VCaP (cell line): ENCODE measurements around the gene LAMA5.

ENCODE experiments used
- H3K27ac ChIP-seq: fragments of 450-650 bp; 2 replicates; pipeline ENCODE4 v1.5.1; 2017
- TF ChIP-seq, protein P1 (sequence below): fragments of 450-650 bp; conservative IDR thresholded peaks from 2 replicates; pipeline ENCODE4 v1.5.1; 2017; ENCODE audit warnings: mild to moderate bottlenecking, moderate library complexity

Gene LAMA5

DNA sequence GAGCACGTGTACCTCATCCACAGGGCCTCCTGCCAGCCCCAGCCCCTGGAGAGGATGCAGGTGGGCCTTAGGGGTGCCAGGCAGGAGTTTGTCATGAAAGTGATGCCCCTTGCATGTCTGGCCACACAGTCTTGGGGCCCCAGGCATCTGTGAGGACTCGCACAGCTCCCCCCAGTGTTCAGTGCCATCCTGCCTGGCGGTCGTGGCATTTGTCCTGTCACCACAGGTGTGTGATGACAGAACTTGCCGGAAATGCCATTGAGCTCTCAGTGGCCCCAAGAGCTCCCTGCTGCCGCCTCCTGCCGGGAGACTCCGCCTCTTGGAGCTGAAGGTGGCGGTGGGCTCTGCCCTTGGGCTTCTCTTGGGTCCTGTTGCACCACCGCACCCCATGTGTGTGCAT is 94.9 kb downstream of the LAMA5 start:
- no peak overlapping the region for H3K27ac ChIP-seq

DNA sequence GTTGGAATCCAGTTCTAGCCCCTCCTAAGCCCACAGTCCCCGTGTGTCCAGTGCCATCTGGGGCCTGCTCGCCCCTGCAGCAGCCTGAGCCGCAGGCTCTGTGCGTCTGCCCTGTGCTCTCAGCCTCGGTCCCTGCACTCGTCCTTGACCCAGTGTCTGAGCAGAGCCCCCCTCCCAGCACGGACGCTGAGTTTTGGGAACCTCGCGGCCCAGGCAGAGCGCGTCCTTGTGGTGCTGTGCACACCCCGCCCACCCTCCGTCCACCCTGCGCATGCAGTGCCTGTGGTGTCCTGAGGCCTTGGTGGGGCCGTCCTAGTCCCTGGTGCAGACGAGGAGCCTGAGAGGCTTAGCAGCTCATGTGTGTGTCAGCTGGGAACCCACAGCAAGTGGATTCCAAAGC is 97.2 kb downstream of the LAMA5 start:
- TF ChIP-seq, protein P1, sequence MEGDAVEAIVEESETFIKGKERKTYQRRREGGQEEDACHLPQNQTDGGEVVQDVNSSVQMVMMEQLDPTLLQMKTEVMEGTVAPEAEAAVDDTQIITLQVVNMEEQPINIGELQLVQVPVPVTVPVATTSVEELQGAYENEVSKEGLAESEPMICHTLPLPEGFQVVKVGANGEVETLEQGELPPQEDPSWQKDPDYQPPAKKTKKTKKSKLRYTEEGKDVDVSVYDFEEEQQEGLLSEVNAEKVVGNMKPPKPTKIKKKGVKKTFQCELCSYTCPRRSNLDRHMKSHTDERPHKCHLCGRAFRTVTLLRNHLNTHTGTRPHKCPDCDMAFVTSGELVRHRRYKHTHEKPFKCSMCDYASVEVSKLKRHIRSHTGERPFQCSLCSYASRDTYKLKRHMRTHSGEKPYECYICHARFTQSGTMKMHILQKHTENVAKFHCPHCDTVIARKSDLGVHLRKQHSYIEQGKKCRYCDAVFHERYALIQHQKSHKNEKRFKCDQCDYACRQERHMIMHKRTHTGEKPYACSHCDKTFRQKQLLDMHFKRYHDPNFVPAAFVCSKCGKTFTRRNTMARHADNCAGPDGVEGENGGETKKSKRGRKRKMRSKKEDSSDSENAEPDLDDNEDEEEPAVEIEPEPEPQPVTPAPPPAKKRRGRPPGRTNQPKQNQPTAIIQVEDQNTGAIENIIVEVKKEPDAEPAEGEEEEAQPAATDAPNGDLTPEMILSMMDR, result no peak

More for the DNA sequence above, 94.9 kb downstream of the LAMA5 start:
- TF ChIP-seq, protein P1, result no peak

DNA sequence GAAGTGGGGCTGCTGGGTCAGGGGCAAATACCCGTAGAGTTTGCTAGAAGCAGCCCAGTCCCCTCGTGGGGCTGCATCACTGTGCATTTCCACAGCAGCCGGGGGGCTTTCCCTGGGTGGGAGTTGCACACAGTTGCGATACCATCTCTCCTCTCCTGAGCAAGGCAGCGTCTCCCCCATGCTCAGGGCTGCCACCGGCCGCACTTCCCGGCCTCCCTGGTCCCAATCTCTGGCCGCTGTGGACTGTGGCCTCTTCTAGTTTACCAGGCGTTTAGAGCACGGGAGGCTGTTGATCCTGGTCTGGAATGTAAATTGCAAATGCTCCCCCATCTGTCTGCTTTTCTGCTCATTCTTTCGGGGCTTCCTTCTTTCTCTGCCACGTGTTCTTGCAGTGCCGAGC is 97.7 kb downstream of the LAMA5 start:
- no peak overlapping the region for H3K27ac ChIP-seq
- TF ChIP-seq, protein P1, result no peak

More for the DNA sequence above, 97.2 kb downstream of the LAMA5 start:
- H3K27ac ChIP-seq, result no peak overlapping the region

DNA sequence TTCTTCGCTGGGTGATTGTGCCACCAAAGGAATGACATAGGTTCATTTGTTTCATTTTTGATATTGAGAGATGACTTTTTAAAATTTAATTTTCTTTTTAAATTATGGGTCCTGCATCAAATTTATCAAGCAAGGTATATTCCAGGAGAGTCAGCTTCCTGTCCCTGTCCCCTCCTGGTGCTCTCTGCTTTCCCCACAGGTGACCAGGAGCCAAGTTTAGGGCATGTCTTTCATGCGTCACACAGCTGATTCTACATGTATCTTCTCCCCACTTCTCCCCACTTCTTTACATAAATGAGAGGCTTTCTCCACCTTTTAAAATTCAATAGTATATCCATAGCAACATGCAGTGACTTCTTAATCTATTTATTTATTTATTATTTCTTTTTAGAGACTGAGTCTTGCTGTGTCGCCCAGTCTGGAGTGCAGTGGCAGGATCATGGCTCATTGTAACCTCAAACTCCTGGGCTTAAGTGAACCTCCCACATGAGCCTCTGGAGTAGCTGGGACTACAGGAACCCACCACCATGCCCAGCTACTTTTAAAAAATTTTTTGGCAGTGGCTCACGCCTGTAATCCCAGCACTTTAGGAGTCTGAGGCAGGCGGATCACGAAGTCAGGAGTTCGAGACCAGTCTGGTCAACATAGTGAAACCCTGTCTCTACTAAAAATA is 98.7 kb downstream of the LAMA5 start:
- H3K27ac ChIP-seq, result no peak overlapping the region
- TF ChIP-seq, protein P1, result no peak

DNA sequence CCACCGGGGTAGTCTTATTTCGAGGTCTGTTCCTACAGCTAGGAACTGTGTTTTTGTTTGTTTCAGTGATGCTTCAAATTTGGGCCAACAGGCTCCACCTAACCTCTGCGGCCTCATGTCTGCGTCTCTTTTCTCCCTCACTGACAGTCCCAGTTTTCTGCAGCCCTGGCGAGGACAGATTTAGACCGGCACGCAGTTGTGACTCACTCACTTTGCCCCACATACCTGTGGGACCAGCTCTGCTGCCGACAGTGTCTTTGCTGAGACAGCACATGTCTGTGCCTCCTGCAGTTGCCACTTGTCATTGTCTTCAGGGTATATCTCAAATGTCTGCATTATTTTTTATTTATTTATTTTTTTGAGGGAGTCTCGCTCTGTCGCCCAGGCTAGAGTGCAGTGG is 99.6 kb downstream of the LAMA5 start:
- TF ChIP-seq, protein P1, result no peak
- H3K27ac ChIP-seq, result no peak overlapping the region

DNA sequence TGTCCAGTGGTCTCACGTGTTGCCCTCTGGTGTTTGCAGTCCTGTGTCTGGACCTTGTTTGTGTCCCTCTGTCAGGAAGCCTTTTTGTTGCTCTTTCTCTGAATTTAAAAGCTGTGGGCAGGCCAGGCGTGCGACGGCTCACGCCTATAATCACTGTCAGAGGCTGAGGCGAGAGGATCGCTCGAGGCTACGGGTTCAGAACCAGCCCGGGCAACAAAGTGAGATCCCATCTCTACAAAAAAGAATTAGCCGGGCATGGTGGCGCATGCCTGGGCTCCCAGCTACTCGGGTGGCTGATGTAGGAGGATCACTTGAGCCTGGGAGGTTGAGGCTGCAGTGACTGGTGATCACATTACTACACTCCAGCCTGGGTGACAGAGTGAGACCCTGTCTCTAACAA is 100.3 kb downstream of the LAMA5 start:
- H3K27ac ChIP-seq, result no peak overlapping the region
- TF ChIP-seq, protein P1, result no peak

DNA sequence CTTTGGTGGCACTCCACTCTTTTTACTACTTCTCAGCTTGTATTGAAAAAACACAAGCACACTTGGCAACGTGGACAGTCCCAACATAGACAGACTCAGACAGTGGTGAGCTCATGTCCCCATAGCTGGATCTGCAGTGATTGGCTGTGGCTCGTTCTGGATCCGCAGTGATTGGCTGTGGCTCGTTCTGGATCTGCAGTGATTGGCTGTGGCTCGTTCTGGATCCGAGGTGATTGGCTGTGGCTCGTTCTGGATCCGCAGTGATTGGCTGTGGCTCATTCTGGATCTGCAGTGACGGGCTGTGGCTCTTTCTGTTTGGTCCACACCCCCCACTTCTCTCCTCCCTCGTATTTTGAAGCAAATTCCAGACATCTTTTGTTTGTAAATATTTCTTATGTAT is 100.8 kb downstream of the LAMA5 start:
- TF ChIP-seq, protein P1, result no peak

More for the DNA sequence above, 100.8 kb downstream of the LAMA5 start:
- no peak overlapping the region for H3K27ac ChIP-seq
